ENCODE results near the gene TMC6. TPM values are rescaled to one million over a fixed set of nuclear protein-coding genes. Genes with fewer than 3 reads are reported as not detected.

Gene TMC6
- total RNA-seq, 1 experiment from 2014 or later: 22.9 TPM

DNA sequence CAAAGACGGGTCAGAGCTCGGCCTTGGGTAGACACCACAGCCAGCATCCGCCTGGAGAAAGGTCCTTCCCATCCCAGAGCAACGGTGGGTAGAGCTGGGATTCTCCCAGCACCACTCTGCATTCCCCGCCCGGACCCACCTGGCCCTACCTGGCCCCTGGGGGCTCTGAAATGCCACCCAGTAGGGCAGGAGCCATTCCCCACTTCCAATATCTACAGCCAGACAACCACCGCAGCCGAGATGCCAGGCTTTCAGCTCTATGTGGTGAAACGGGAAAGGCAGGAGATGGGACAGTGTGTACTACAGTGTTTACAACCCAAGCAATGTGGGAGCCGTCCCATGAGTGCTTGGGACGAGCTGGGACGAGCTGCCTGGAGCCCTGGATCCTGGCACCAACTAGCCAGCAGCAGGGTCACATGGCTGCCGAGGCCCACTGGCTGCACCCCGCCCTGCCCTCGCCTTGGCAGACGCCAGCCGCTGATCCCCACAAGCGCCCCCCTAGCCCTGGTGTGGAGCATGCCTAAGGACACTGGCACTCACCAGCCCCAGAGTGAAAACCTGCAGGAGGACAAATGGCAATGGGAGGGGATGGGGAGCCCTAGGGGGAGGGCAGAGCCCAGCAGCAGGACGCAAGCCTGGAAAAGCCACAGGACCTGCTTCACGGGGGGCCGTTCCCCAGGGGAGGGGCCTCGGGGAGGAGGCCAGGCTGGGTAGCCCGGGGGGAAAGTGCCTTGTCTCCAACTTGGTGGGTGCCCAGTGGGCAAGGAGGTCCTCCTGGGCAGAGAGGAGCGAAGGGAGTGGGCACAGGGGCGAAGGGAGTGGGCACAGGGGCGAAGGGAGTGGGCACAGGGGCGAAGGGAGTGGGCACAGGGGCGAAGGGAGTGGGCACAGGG, 13.5 kb downstream of the TMC6 start:
- no peaks in the 10 kb centered on the region for H3K4me1 ChIP-seq (ENCODE audit: insufficient read depth, low read length, poor library complexity, severe bottlenecking)
- no peak overlapping the region for H3K4me3 ChIP-seq (ENCODE audit: low read depth, low read length, poor library complexity, severe bottlenecking)
- no peaks in the 10 kb centered on the region for H3K36me3 ChIP-seq (ENCODE audit: insufficient read depth, low read length, poor library complexity, severe bottlenecking)
- no peaks in the 10 kb centered on the region for H3K9me3 ChIP-seq (ENCODE audit: low read depth, low read length, poor library complexity, severe bottlenecking)
- no peaks in the 10 kb centered on the region for H3K27me3 ChIP-seq (replicated peaks; ENCODE audit: insufficient read depth, low read depth, low read length, poor library complexity)
- no peak for TF ChIP-seq EZH2 (IDR thresholded peaks at IDR 0.05; ENCODE audit: borderline replicate concordance, low read depth, low read length, poor library complexity, severe bottlenecking)
- TF ChIP-seq, protein P1, sequence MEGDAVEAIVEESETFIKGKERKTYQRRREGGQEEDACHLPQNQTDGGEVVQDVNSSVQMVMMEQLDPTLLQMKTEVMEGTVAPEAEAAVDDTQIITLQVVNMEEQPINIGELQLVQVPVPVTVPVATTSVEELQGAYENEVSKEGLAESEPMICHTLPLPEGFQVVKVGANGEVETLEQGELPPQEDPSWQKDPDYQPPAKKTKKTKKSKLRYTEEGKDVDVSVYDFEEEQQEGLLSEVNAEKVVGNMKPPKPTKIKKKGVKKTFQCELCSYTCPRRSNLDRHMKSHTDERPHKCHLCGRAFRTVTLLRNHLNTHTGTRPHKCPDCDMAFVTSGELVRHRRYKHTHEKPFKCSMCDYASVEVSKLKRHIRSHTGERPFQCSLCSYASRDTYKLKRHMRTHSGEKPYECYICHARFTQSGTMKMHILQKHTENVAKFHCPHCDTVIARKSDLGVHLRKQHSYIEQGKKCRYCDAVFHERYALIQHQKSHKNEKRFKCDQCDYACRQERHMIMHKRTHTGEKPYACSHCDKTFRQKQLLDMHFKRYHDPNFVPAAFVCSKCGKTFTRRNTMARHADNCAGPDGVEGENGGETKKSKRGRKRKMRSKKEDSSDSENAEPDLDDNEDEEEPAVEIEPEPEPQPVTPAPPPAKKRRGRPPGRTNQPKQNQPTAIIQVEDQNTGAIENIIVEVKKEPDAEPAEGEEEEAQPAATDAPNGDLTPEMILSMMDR (conservative IDR thresholded peaks at IDR 0.05; ENCODE audit: low read depth, low read length): no peak
- no peak for DNase-seq (ENCODE audit: low spot score)
- no peak overlapping the region for H3K27ac ChIP-seq (ENCODE audit: low read depth, low read length, poor library complexity, severe bottlenecking)
- no TSS peak for BruUV-seq (replicated peaks)
- ChIA-PET POLR2A (ENCODE audit: low non-redundant PET) (no interaction called here), CTCF (interaction anchor here (0.5 kb wide), 1 partner anchor 15 kb away, joined by 8 read pairs; no protein-coding TSS in a partner anchor)
- intact Hi-C loops (cut with micrococcal nuclease; ENCODE audit: unreplicated experiment): no loop called here

DNA sequence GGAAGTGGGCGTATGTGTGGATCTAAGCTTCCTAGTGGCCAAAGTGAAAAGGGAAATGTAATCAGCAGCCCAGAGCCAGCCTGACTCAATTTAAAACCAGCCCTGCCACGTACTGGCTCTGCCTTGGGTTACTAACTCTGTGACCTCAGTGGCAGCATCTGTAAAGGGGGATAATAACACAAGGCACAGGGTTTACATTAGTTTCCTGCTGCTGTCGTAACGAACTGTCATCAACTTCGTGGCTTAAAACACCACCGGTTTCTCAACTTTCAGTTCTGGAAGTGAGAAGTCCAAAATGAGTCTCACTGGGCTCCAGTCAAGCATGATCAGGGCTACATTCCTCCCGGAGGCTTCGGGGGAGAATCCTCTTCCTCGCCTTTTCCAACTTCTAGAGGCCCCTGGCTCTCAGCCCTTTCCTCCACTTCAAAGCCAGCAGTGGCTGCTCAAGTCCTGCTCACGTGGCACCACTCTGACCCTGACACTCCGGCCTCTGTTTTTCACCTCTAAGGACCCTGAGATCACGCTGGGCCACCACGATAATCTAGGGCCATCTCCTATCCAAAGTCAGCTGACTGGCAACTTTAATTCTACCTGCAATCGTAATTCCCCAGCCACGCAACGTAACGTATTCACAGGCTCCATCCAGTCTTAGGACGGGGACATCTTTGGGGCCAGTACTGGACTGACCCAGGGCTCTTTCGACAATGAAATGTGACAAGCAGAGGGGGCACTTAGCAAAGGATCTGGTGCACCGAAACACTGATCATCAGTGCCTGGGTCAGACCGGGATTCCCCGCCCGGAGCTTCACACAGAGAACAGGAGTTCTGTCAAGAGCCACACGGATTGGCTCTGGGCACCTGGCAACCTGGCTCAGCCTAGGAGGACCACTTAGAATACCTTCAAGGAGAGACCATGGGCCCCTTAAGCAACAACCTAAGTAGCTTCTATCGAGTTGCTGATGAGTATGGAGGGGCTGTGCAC, 14.5 kb downstream of the TMC6 start:
- intact Hi-C loops (cut with micrococcal nuclease; ENCODE audit: unreplicated experiment): loop anchor here (2.0 kb wide), 2 partner anchors 63 to 137 kb away; no protein-coding TSS in a partner anchor
- Histone ChIP-seq H3K4me3 (ENCODE audit: low read depth, low read length, poor library complexity, severe bottlenecking) (no peak overlapping the region), H3K27me3 (replicated peaks; ENCODE audit: insufficient read depth, low read depth, low read length, poor library complexity) (no peaks in the 10 kb centered on the region), H3K27ac (ENCODE audit: low read depth, low read length, poor library complexity, severe bottlenecking) (no peak overlapping the region), H3K36me3 (ENCODE audit: insufficient read depth, low read length, poor library complexity, severe bottlenecking) (no peaks in the 10 kb centered on the region), H3K9me3 (ENCODE audit: low read depth, low read length, poor library complexity, severe bottlenecking) (no peaks in the 10 kb centered on the region), H3K4me1 (ENCODE audit: insufficient read depth, low read length, poor library complexity, severe bottlenecking) (no peaks in the 10 kb centered on the region)
- no TSS peak for BruUV-seq (replicated peaks)
- POLR2A ChIA-PET (ENCODE audit: low non-redundant PET): no interaction called here
- no peak for DNase-seq (ENCODE audit: low spot score)
- CTCF ChIA-PET: interaction anchor here (0.5 kb wide), 1 partner anchor 14 kb away, joined by 8 read pairs; no protein-coding TSS in a partner anchor
- no peak for TF ChIP-seq EZH2 (IDR thresholded peaks at IDR 0.05; ENCODE audit: borderline replicate concordance, low read depth, low read length, poor library complexity, severe bottlenecking)
- TF ChIP-seq, protein P1 (conservative IDR thresholded peaks at IDR 0.05; ENCODE audit: low read depth, low read length): no peak
